H54 (cell line): ENCODE measurements around the gene BCR.

Experiments used
- DNase-seq: peaks from one replicate; pipeline ENCODE4 v3.0.0; 2011; ENCODE audit warnings: low spot score, mixed read lengths; ENCODE audit not compliant: insufficient read length
- FAIRE-seq: peaks from 3 replicates; lab custom pipeline; 2011; peaks lifted over from hg19 to GRCh38; lab: Jason Lieb, UNC
- POLR2A ChIP-seq: IDR thresholded peaks from 2 replicates; pipeline ENCODE4 v1.6.1; 2011; ENCODE audit warnings: low read depth, mild to moderate bottlenecking, low read length

BCR gene

GRCh38 chr22:23233752-23234408 is 53.6 kb downstream of the BCR start:
- no peak for TF ChIP-seq POLR2A
- DNase-seq (no peak), FAIRE-seq (no peak)

GRCh38 chr22:23234409-23235161 is 54.3 kb downstream of the BCR start:
- no peak for DNase-seq
- FAIRE-seq = no peak
- no peak for TF ChIP-seq POLR2A

- DNase-seq (no peak), FAIRE-seq (no peak)
- no peak for TF ChIP-seq POLR2A
These were observed 55.1 kb downstream of the BCR start for GRCh38 chr22:23235425-23235824.

- TF ChIP-seq POLR2A = no peak
- FAIRE-seq (no peak), DNase-seq (no peak)
These were observed 55.7 kb downstream of the BCR start for GRCh38 chr22:23236026-23236425.

- FAIRE-seq = no peak
- TF ChIP-seq POLR2A = no peak
- no peak for DNase-seq
These were observed 56.3 kb downstream of the BCR start for GRCh38 chr22:23236440-23237184.

- no peak for TF ChIP-seq POLR2A
- FAIRE-seq (no peak), DNase-seq (no peak)
These were observed 57.0 kb downstream of the BCR start for GRCh38 chr22:23237201-23237798.

- FAIRE-seq (no peak), DNase-seq (no peak)
- TF ChIP-seq POLR2A = no peak
These were observed 57.5 kb downstream of the BCR start for GRCh38 chr22:23237841-23238240.

GRCh38 chr22:23238707-23239106 is 58.4 kb downstream of the BCR start:
- DNase-seq = no peak
- no peak for FAIRE-seq
- no peak for TF ChIP-seq POLR2A

GRCh38 chr22:23239429-23239828 is 59.1 kb downstream of the BCR start:
- FAIRE-seq = no peak
- no peak for DNase-seq
- no peak for TF ChIP-seq POLR2A

GRCh38 chr22:23240639-23241389 is 60.5 kb downstream of the BCR start:
- no peak for DNase-seq
- no peak for TF ChIP-seq POLR2A
- no peak for FAIRE-seq

GRCh38 chr22:23241562-23242472 is 61.5 kb downstream of the BCR start:
- FAIRE-seq (no peak), DNase-seq (no peak)
- TF ChIP-seq POLR2A = no peak

GRCh38 chr22:23242473-23243001 is 62.2 kb downstream of the BCR start:
- TF ChIP-seq POLR2A = no peak
- no peak for DNase-seq
- FAIRE-seq = no peak
